ENCODE results near the gene RPS6KA1.
"Not testable (repeated sequence)": the region's sequence is repeated elsewhere in the genome, so short reads cannot be mapped to it uniquely, and the experiment has no call there.

RPS6KA1 gene

GRCh38 chr1:26603856-26604255 lies 74.3 kb downstream of the RPS6KA1 start:
- DNase-seq: no peak

GRCh38 chr1:26607186-26607585 lies 77.6 kb downstream of the RPS6KA1 start:
- no peak for DNase-seq

- DNase-seq: peak; percentile 46
Observed at GRCh38 chr1:26608895-26609294, 79.3 kb downstream of the RPS6KA1 start.

- no peak for DNase-seq
Observed at GRCh38 chr1:26610781-26611180, 81.2 kb downstream of the RPS6KA1 start.

- DNase-seq: not testable (repeated sequence)
Observed at GRCh38 chr1:26612627-26613026, 83.1 kb downstream of the RPS6KA1 start.

- DNase-seq: no peak
Observed at GRCh38 chr1:26614655-26615411, 85.3 kb downstream of the RPS6KA1 start.

GRCh38 chr1:26616881-26617280 lies 87.3 kb downstream of the RPS6KA1 start:
- no peak for DNase-seq

GRCh38 chr1:26618561-26618960 lies 89.0 kb downstream of the RPS6KA1 start:
- peak; percentile 30 for DNase-seq
